Tibial artery (tissue), 4 donors: ENCODE results near the gene KCNF1.

ENCODE experiments used
- DNase-seq, 2 donors: peaks; one replicate each; pipeline ENCODE4 v3.0.0-alpha.2; 2019
- H3K27ac ChIP-seq, 2 donors: fragments of 200-600 bp; sonication (generic) in 1 of 2; 1 replicate in 1 of 2; 2 replicates in 1 of 2; pipeline ENCODE4 v1.5.1; 2018 to 2019; ENCODE audit warnings: mild to moderate bottlenecking in 1 of 2
- H3K27me3 ChIP-seq, 2 donors: fragments of 200-600 bp; sonication (generic) in 1 of 2; one replicate each; pipeline versions ENCODE4 v1.5.1 to v1.6.0; 2016 to 2019
- H3K36me3 ChIP-seq, 3 donors: fragments of 200-600 bp; sonication (generic) in 2 of 3; one replicate each; pipeline ENCODE4 v1.5.1; 2016 to 2019; ENCODE audit warnings: mild to moderate bottlenecking in 2 of 3
- H3K4me1 ChIP-seq, 4 donors: fragments of 200-600 bp; sonication (generic) in 2 of 4; 1 replicate in 3 of 4; 2 replicates in 1 of 4; pipeline ENCODE4 v1.5.1; 2016 to 2019
- H3K4me3 ChIP-seq, 2 donors: fragments of 200-600 bp; sonication (generic) in 1 of 2; 1 replicate in 1 of 2; 2 replicates in 1 of 2; pipeline ENCODE4 v1.5.1; 2018 to 2019; ENCODE audit warnings: mild to moderate bottlenecking in 2 of 2
- H3K9me3 ChIP-seq, 3 donors: fragments of 200-600 bp; sonication (generic) in 1 of 3; one replicate each; pipeline ENCODE4 v1.5.1; 2016 to 2019
- CTCF ChIP-seq, 2 experiments: fragments of 200-600 bp in 1 of 2; fragments of 450-650 bp in 1 of 2; IDR thresholded peaks; one replicate each; pipeline ENCODE4 v1.5.1; 2017 to 2019; ENCODE audit warnings: antibody characterized with exemption in 2 of 2, mild to moderate bottlenecking in 1 of 2, moderate library complexity in 1 of 2
- intact Hi-C: fragments of 100-400 bp; cut with DNase I; formaldehyde crosslinking; loops from one replicate; pipeline ENCODE4 v1.15.0; 2023; ENCODE audit warnings: low total_unique reads

The KCNF1 gene

GRCh38 chr2:10889651-10890215, 22.0 kb upstream of the KCNF1 start:
- intact Hi-C loops, result no loop called here

GRCh38 chr2:10890706-10891270, 20.9 kb upstream of the KCNF1 start:
- Histone ChIP-seq H3K9me3 (no peaks in the 10 kb centered on the region), H3K27ac (no peak overlapping the region), H3K4me3 (no peak overlapping the region), H3K27me3 (peaks cover 0 to 12% of the 10 kb centered on the region in 2 donors), H3K36me3 (no peaks in the 10 kb centered on the region), H3K4me1 (no peaks in the 10 kb centered on the region)
- intact Hi-C loops, result no loop called here
- no peak for DNase-seq
- TF ChIP-seq CTCF (IDR thresholded peaks at IDR 0.05), result no peak

More at GRCh38 chr2:10889651-10890215, 22.0 kb upstream of the KCNF1 start:
- Histone ChIP-seq H3K27ac (no peak overlapping the region), H3K9me3 (no peaks in the 10 kb centered on the region), H3K4me3 (no peak overlapping the region), H3K27me3 (peaks cover 0 to 12% of the 10 kb centered on the region in 2 donors), H3K4me1 (no peaks in the 10 kb centered on the region), H3K36me3 (no peaks in the 10 kb centered on the region)
- TF ChIP-seq CTCF (IDR thresholded peaks at IDR 0.05), result no peak
- DNase-seq, result peak in 1 of 2 donors; percentile 28

DNA sequence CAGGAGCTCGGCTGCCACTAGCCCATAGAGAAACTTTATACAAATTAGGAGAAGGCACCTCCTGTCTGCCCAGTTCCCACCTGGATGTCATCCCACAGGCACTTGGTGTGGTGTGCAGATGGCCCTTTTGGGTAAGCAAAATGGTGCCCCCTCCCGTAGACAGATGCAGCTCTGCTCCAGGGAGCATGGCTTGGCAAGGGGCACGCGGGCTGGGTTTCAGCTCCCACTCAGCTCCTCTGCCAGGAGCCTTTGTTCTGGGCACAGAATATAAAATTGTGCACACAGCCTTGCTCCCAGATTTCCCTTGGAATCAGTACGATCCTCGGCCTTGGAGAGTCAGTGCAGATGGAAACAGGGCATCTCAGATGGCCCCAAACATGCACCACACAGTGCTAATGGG, 20.3 kb upstream of the KCNF1 start:
- peak in 1 of 2 donors; percentile 33 for DNase-seq
- TF ChIP-seq CTCF (IDR thresholded peaks at IDR 0.05), result no peak
- Histone ChIP-seq H3K27me3 (peaks cover 0 to 12% of the 10 kb centered on the region in 2 donors), H3K4me1 (no peaks in the 10 kb centered on the region), H3K9me3 (no peaks in the 10 kb centered on the region), H3K4me3 (no peak overlapping the region), H3K27ac (no peak overlapping the region), H3K36me3 (no peaks in the 10 kb centered on the region)
- intact Hi-C loops, result no loop called here

DNA sequence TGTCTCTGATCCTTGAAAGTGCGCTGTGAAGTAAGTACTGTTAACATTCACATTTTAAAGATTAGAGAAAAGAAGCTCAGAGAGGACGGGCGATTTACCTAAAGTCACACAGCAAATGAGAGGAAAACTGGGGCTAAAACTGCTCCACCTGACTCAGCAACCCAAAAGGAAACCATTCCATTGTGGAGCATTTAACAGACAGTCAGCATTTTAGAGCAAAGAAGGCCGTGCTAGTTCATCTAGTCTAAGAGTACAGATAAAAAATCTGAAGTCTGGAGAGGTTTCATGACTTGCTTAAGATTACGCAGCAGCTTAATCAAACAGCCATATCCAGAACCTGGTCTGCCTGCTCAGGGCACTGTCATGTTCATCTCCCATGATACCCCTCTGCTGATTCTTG, 19.9 kb upstream of the KCNF1 start:
- H3K27me3 ChIP-seq, result peaks cover 0 to 12% of the 10 kb centered on the region in 2 donors

DNA sequence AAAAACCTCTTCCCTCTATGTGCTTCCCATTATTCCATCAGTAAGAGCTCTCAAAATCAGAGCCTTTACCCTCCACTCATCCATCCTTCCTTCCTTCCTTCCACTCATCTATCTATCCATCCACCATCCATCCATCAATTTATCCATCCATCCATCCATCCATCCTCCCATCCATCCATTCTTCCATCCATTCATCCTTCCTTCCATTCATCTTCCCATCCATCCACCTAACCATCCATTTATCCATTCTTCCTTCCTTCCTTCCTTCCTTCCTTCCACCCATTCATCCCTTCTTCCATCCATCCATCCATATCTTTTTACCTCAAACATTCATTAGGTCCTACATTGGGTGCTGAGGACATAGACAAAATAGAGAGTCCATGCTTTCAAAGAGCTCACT, 19.4 kb upstream of the KCNF1 start:
- no peaks in the 10 kb centered on the region for H3K4me1 ChIP-seq
- no peak overlapping the region for H3K27ac ChIP-seq
- DNase-seq, result no peak
- H3K4me3 ChIP-seq, result no peak overlapping the region
- H3K36me3 ChIP-seq, result no peaks in the 10 kb centered on the region
- TF ChIP-seq CTCF (IDR thresholded peaks at IDR 0.05), result no peak
- H3K27me3 ChIP-seq, result peaks cover 0 to 12% of the 10 kb centered on the region in 2 donors
- intact Hi-C loops, result no loop called here
- no peaks in the 10 kb centered on the region for H3K9me3 ChIP-seq

More for the DNA sequence above, 19.9 kb upstream of the KCNF1 start:
- Histone ChIP-seq H3K9me3 (no peaks in the 10 kb centered on the region), H3K36me3 (no peaks in the 10 kb centered on the region), H3K4me1 (no peaks in the 10 kb centered on the region), H3K4me3 (no peak overlapping the region), H3K27ac (no peak overlapping the region)
- DNase-seq, result no peak
- no peak for TF ChIP-seq CTCF (IDR thresholded peaks at IDR 0.05)
- intact Hi-C loops, result no loop called here
